ENCODE results near the gene EFCAB14. TPM values are rescaled to one million over a fixed set of nuclear protein-coding genes. Genes with fewer than 3 reads are reported as not detected.
"Not testable (repeated sequence)": the region's sequence is repeated elsewhere in the genome, so short reads cannot be mapped to it uniquely, and the experiment has no call there.

Gene EFCAB14
- total and polyA plus RNA-seq, 2 experiments from 2014 or later, result 38.5 to 79.3 TPM

DNA sequence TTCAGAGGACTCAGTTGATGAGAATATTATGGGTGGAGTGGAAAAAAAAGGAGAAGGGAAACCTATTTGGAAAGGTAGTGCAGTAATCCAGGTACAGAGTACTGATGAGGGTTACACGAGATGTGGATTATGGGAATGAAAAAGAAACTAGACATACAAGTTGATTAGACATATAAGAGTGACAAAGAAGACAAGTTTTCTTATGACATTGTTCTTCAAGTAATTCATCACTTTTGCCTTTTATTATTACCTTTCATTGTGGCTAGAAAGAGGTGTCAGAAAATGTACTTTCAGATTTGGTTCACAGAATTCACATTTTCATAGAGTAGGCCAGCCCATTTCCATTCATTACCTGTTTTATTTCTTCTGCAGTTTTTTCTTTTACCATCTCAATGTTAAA is 61.1 kb downstream of the EFCAB14 start:
- TF ChIP-seq EZH2phosphoT487 (IDR thresholded peaks at IDR 0.05; ENCODE audit: low read depth, severe bottlenecking, unreplicated experiment), result no peak
- TF ChIP-seq EZH2 (IDR thresholded peaks at IDR 0.05; ENCODE audit: borderline replicate concordance), result no peak
- TF ChIP-seq, protein P1, sequence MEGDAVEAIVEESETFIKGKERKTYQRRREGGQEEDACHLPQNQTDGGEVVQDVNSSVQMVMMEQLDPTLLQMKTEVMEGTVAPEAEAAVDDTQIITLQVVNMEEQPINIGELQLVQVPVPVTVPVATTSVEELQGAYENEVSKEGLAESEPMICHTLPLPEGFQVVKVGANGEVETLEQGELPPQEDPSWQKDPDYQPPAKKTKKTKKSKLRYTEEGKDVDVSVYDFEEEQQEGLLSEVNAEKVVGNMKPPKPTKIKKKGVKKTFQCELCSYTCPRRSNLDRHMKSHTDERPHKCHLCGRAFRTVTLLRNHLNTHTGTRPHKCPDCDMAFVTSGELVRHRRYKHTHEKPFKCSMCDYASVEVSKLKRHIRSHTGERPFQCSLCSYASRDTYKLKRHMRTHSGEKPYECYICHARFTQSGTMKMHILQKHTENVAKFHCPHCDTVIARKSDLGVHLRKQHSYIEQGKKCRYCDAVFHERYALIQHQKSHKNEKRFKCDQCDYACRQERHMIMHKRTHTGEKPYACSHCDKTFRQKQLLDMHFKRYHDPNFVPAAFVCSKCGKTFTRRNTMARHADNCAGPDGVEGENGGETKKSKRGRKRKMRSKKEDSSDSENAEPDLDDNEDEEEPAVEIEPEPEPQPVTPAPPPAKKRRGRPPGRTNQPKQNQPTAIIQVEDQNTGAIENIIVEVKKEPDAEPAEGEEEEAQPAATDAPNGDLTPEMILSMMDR (IDR thresholded peaks at IDR 0.05; ENCODE audit: poor library complexity), result no peak
- H4K20me1 ChIP-seq (ENCODE audit: insufficient read depth, poor library complexity, severe bottlenecking), result no peaks in the 10 kb centered on the region
- no peaks in the 10 kb centered on the region for H3K27me3 ChIP-seq
- no peaks in the 10 kb centered on the region for H3K36me3 ChIP-seq (replicated peaks; ENCODE audit: insufficient read depth, low read depth)
- H3K4me3 ChIP-seq, result no peak overlapping the region
- H3K9me3 ChIP-seq (ENCODE audit: low read depth), result no peaks in the 10 kb centered on the region
- H3K4me2 ChIP-seq, result no peak overlapping the region
- no peaks in the 10 kb centered on the region for H3K9me2 ChIP-seq (replicated peaks; ENCODE audit: insufficient read depth)
- 94% methylated on average over 1 of the region's 1 CpG for WGBS (ENCODE audit: low lambda C conversion rate, missing lambda C conversion rate)
- no peak for DNase-seq (ENCODE audit: low spot score)
- H3K79me2 ChIP-seq, result no peaks in the 10 kb centered on the region
- H3K4me1 ChIP-seq (ENCODE audit: insufficient read depth), result peaks cover 5% of the 10 kb centered on the region
- H2AFZ ChIP-seq, result no peak overlapping the region
- H3K27ac ChIP-seq, result no peak overlapping the region

DNA sequence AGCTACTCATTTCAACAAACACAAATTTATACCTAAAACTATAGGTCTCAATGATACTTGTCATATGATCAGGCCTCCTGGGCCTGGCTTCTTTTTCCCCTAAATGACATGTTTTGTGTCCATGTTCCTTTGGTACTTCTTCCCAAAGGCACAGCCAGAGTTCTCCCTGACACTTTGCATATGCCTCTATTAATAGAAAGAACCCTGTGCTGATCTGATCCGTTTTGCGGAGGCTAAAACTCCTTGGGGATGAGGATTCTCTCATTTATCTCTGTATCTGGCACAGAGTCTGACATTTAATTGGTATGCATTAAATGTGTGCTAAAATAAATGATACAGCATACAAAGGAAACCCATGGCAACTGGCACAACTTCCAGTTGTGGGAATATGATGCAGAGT is 62.3 kb downstream of the EFCAB14 start:
- DNase-seq (ENCODE audit: low spot score), result no peak

DNA sequence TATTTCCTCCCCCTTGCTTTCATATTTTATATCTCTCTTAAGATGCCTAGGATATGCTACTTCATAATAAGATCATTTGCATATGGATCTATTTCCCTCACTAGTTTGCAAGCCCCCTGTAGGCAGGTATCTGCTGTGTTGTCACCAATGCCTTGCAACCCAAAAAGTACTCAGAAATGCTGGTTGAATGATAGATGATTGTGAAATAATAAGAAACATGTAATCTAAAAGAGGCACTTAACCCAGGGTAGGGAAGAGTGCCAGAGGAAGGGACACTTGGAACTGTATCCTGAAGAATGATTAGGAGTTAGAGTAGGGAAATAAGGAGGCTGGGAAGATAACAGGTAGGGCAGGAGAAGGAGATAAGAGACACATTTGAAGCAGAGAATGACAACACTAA is 63.1 kb downstream of the EFCAB14 start:
- Histone ChIP-seq H3K27me3 (no peaks in the 10 kb centered on the region), H4K20me1 (ENCODE audit: insufficient read depth, poor library complexity, severe bottlenecking) (no peaks in the 10 kb centered on the region), H3K36me3 (replicated peaks; ENCODE audit: insufficient read depth, low read depth) (no peaks in the 10 kb centered on the region), H3K27ac (no peak overlapping the region), H3K9me2 (replicated peaks; ENCODE audit: insufficient read depth) (no peaks in the 10 kb centered on the region), H3K9me3 (ENCODE audit: low read depth) (no peaks in the 10 kb centered on the region), H3K4me1 (ENCODE audit: insufficient read depth) (peaks cover 5% of the 10 kb centered on the region), H2AFZ (no peak overlapping the region), H3K79me2 (no peaks in the 10 kb centered on the region), H3K4me3 (no peak overlapping the region), H3K4me2 (no peak overlapping the region)
- no peak for DNase-seq (ENCODE audit: low spot score)
- TF ChIP-seq EZH2 (IDR thresholded peaks at IDR 0.05; ENCODE audit: borderline replicate concordance) (no peak), EZH2phosphoT487 (IDR thresholded peaks at IDR 0.05; ENCODE audit: low read depth, severe bottlenecking, unreplicated experiment) (no peak)
- TF ChIP-seq, protein P1 (IDR thresholded peaks at IDR 0.05; ENCODE audit: poor library complexity), result no peak

More for the DNA sequence above, 62.3 kb downstream of the EFCAB14 start:
- 93% methylated on average over 2 of the region's 2 CpGs for WGBS (ENCODE audit: low lambda C conversion rate, missing lambda C conversion rate)
- H3K79me2 ChIP-seq, result no peaks in the 10 kb centered on the region
- H3K4me1 ChIP-seq (ENCODE audit: insufficient read depth), result peaks cover 5% of the 10 kb centered on the region
- no peaks in the 10 kb centered on the region for H3K9me3 ChIP-seq (ENCODE audit: low read depth)
- H3K9me2 ChIP-seq (replicated peaks; ENCODE audit: insufficient read depth), result no peaks in the 10 kb centered on the region
- TF ChIP-seq EZH2phosphoT487 (IDR thresholded peaks at IDR 0.05; ENCODE audit: low read depth, severe bottlenecking, unreplicated experiment) (no peak), EZH2 (IDR thresholded peaks at IDR 0.05; ENCODE audit: borderline replicate concordance) (no peak)
- TF ChIP-seq, protein P1 (IDR thresholded peaks at IDR 0.05; ENCODE audit: poor library complexity), result no peak
- H3K27ac ChIP-seq, result no peak overlapping the region
- H2AFZ ChIP-seq, result no peak overlapping the region
- no peak overlapping the region for H3K4me2 ChIP-seq
- no peak overlapping the region for H3K4me3 ChIP-seq
- no peaks in the 10 kb centered on the region for H3K27me3 ChIP-seq
- H4K20me1 ChIP-seq (ENCODE audit: insufficient read depth, poor library complexity, severe bottlenecking), result no peaks in the 10 kb centered on the region
- H3K36me3 ChIP-seq (replicated peaks; ENCODE audit: insufficient read depth, low read depth), result no peaks in the 10 kb centered on the region

DNA sequence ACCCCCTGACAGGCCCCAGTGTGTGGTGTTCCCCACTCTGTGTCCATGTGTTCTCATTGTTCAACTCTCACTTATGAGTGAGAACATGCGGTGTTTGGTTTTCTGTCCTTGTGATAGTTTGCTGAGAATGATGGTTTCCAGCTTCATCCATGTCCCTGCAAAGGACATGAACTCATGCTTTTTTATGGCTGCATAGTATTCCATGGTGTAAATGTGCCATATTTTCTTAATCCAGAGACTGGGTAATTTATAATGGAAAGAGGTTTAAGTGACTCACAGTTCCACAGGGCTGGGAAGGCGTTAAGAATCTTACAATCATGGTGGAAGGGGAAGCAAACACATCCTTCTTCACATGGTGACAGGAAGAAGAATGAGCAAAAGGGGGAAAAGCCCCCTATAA is 64.2 kb downstream of the EFCAB14 start:
- H3K79me2 ChIP-seq; H3K9me3 ChIP-seq (ENCODE audit: low read depth); H2AFZ ChIP-seq; H3K27ac ChIP-seq; H3K27me3 ChIP-seq; H4K20me1 ChIP-seq (ENCODE audit: insufficient read depth, poor library complexity, severe bottlenecking); H3K36me3 ChIP-seq (replicated peaks; ENCODE audit: insufficient read depth, low read depth); H3K4me3 ChIP-seq; H3K4me1 ChIP-seq (ENCODE audit: insufficient read depth); DNase-seq (ENCODE audit: low spot score); H3K4me2 ChIP-seq; H3K9me2 ChIP-seq (replicated peaks; ENCODE audit: insufficient read depth): not testable (repeated sequence)
- WGBS (ENCODE audit: low lambda C conversion rate, missing lambda C conversion rate), result 97% methylated on average over 2 of the region's 2 CpGs
